ENCODE data around the gene TMEM245. TPM values are rescaled to one million over a fixed set of nuclear protein-coding genes. Genes with fewer than 3 reads are reported as not detected.

TMEM245 gene
- total and polyA plus RNA-seq, 2 of the 13 experiments (the other 11 are each of a cell fraction or from before 2014, with no cell fraction given), result 53.5 to 55.4 TPM

DNA sequence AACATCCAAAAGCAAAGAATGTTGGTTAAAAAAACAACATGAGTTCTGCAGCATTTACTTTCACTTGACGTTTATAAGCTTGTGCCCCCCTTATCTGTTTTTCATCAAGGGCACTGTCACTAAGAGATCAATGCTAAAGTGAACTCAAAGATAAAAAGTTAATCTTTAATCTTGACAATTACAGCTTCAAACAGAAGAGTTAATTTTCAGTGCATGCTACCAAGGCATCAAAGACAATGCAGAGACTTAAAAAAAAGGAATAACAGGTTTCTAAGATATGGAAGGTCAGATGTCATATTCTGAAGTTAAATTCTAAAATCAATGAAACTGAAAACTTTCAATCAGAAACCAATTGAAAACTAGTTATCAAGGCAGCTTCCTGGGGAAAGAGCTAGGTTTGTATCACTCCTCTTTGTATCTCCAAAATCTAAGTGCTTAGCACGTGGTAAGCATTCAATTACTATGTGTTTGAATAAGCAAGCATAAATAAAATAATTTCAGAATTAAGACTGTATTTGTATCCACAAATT is 37.6 kb downstream of the TMEM245 start (continued):
- TF ChIP-seq, protein P1, sequence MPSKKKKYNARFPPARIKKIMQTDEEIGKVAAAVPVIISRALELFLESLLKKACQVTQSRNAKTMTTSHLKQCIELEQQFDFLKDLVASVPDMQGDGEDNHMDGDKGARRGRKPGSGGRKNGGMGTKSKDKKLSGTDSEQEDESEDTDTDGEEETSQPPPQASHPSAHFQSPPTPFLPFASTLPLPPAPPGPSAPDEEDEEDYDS (CRISPR knock-in tag; IDR thresholded peaks at IDR 0.05), result 0 out of 2 replicates have a peak, but pooled peaks have one; percentile 32
- TF ChIP-seq MTF2 (CRISPR knock-in tag; IDR thresholded peaks at IDR 0.05; ENCODE audit: borderline replicate concordance) (no peak), MED13 (CRISPR knock-in tag; IDR thresholded peaks at IDR 0.05) (peak; percentile 87; the same call in 1 of the 2 replicates), ZBTB7B (CRISPR knock-in tag; IDR thresholded peaks at IDR 0.05) (peak; percentile 68; the same call in 1 of the 2 replicates), TBX3 (IDR thresholded peaks at IDR 0.05; ENCODE audit: borderline replicate concordance) (peak; percentile 58), HNRNPK (IDR thresholded peaks at IDR 0.05; ENCODE audit: low read depth, low read length, poor library complexity, severe bottlenecking) (no peak), ZNF556 (CRISPR knock-in tag; IDR thresholded peaks at IDR 0.05; ENCODE audit: borderline replicate concordance) (no peak), GATA4 (IDR thresholded peaks at IDR 0.05; ENCODE audit: borderline replicate concordance, low read depth) (peak; percentile 100), ZNF589 (CRISPR knock-in tag; conservative IDR thresholded peaks at IDR 0.05) (no peak), PCBP2 (optimal IDR thresholded peaks at IDR 0.05; ENCODE audit: low read depth, low read length, poor library complexity, severe bottlenecking) (no peak), ZNF136 (CRISPR knock-in tag; IDR thresholded peaks at IDR 0.05; ENCODE audit: low read depth) (no peak), TEAD3 (CRISPR knock-in tag; optimal IDR thresholded peaks at IDR 0.05; ENCODE audit: borderline replicate concordance) (peak; percentile 65), HNRNPL (IDR thresholded peaks at IDR 0.05; ENCODE audit: low read depth, low read length) (no peak), SIX1 (CRISPR knock-in tag; IDR thresholded peaks at IDR 0.05; ENCODE audit: borderline replicate concordance) (peak; percentile 76; the same call in 1 of the 2 replicates), ZNF713 (CRISPR knock-in tag; IDR thresholded peaks at IDR 0.05) (no peak), ZNF343 (CRISPR knock-in tag; IDR thresholded peaks at IDR 0.05) (no peak), PHB2 (IDR thresholded peaks at IDR 0.05; ENCODE audit: partially characterized antibody) (no peak)
- TF ChIP-seq, protein P2, sequence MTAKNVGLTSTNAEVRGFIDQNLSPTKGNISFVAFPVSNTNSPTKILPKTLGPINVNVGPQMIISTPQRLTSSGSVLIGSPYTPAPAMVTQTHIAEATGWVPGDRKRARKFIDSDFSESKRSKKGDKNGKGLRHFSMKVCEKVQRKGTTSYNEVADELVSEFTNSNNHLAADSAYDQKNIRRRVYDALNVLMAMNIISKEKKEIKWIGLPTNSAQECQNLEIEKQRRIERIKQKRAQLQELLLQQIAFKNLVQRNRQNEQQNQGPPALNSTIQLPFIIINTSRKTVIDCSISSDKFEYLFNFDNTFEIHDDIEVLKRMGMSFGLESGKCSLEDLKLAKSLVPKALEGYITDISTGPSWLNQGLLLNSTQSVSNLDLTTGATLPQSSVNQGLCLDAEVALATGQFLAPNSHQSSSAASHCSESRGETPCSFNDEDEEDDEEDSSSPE (CRISPR knock-in tag; IDR thresholded peaks at IDR 0.05), result 0 out of 2 replicates have a peak, but pooled peaks have one; percentile 52
- TF ChIP-seq, protein P3, sequence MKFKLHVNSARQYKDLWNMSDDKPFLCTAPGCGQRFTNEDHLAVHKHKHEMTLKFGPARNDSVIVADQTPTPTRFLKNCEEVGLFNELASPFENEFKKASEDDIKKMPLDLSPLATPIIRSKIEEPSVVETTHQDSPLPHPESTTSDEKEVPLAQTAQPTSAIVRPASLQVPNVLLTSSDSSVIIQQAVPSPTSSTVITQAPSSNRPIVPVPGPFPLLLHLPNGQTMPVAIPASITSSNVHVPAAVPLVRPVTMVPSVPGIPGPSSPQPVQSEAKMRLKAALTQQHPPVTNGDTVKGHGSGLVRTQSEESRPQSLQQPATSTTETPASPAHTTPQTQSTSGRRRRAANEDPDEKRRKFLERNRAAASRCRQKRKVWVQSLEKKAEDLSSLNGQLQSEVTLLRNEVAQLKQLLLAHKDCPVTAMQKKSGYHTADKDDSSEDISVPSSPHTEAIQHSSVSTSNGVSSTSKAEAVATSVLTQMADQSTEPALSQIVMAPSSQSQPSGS (CRISPR knock-in tag; IDR thresholded peaks at IDR 0.05), result peak; percentile 77
- TF ChIP-seq, protein P4, sequence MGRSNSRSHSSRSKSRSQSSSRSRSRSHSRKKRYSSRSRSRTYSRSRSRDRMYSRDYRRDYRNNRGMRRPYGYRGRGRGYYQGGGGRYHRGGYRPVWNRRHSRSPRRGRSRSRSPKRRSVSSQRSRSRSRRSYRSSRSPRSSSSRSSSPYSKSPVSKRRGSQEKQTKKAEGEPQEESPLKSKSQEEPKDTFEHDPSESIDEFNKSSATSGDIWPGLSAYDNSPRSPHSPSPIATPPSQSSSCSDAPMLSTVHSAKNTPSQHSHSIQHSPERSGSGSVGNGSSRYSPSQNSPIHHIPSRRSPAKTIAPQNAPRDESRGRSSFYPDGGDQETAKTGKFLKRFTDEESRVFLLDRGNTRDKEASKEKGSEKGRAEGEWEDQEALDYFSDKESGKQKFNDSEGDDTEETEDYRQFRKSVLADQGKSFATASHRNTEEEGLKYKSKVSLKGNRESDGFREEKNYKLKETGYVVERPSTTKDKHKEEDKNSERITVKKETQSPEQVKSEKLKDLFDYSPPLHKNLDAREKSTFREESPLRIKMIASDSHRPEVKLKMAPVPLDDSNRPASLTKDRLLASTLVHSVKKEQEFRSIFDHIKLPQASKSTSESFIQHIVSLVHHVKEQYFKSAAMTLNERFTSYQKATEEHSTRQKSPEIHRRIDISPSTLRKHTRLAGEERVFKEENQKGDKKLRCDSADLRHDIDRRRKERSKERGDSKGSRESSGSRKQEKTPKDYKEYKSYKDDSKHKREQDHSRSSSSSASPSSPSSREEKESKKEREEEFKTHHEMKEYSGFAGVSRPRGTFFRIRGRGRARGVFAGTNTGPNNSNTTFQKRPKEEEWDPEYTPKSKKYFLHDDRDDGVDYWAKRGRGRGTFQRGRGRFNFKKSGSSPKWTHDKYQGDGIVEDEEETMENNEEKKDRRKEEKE (IDR thresholded peaks at IDR 0.05), result no peak

Data from HepG2 (cell line).